Measurements from ENCODE around the gene KIF17. TPM values are rescaled to one million over a fixed set of nuclear protein-coding genes. Genes with fewer than 3 reads are reported as not detected.

Gene KIF17
- total RNA-seq, 1 donor = 2.2 TPM

GRCh38 chr1:20689645-20690056, 28.2 kb downstream of the KIF17 start:
- DNase-seq (ENCODE audit: low read depth) = no peak
- no peak for TF ChIP-seq CTCF (IDR thresholded peaks at IDR 0.05; ENCODE audit: insufficient read depth, low read depth, low read length)
- H3K4me3 ChIP-seq (ENCODE audit: low read depth, low read length) = no peak overlapping the region

- DNase-seq (ENCODE audit: low read depth) = no peak
- TF ChIP-seq CTCF (IDR thresholded peaks at IDR 0.05; ENCODE audit: insufficient read depth, low read depth, low read length) = no peak
- no peak overlapping the region for H3K4me3 ChIP-seq (ENCODE audit: low read depth, low read length)
These were observed 30.7 kb downstream of the KIF17 start for GRCh38 chr1:20686883-20687725.

- no peak overlapping the region for H3K4me3 ChIP-seq (ENCODE audit: low read depth, low read length)
- TF ChIP-seq CTCF (IDR thresholded peaks at IDR 0.05; ENCODE audit: insufficient read depth, low read depth, low read length) = no peak
These were observed 32.1 kb downstream of the KIF17 start for GRCh38 chr1:20685741-20686140.

GRCh38 chr1:20685099-20685662, 32.6 kb downstream of the KIF17 start:
- TF ChIP-seq CTCF (IDR thresholded peaks at IDR 0.05; ENCODE audit: insufficient read depth, low read depth, low read length) = no peak
- no peak for DNase-seq (ENCODE audit: low read depth)
- no peak overlapping the region for H3K4me3 ChIP-seq (ENCODE audit: low read depth, low read length)

More at GRCh38 chr1:20685741-20686140, 32.1 kb downstream of the KIF17 start:
- no peak for DNase-seq (ENCODE audit: low read depth)

- no peak for TF ChIP-seq CTCF (IDR thresholded peaks at IDR 0.05; ENCODE audit: insufficient read depth, low read depth, low read length)
- no peak overlapping the region for H3K4me3 ChIP-seq (ENCODE audit: low read depth, low read length)
- no peak for DNase-seq (ENCODE audit: low read depth)
These were observed 33.2 kb downstream of the KIF17 start for GRCh38 chr1:20684651-20685050.

GRCh38 chr1:20684050-20684620, 33.7 kb downstream of the KIF17 start:
- DNase-seq (ENCODE audit: low read depth) = no peak
- no peak for TF ChIP-seq CTCF (IDR thresholded peaks at IDR 0.05; ENCODE audit: insufficient read depth, low read depth, low read length)
- H3K4me3 ChIP-seq (ENCODE audit: low read depth, low read length) = no peak overlapping the region
